ENCODE measurements around the gene EPX.
A peak's percentile ranks its signal among the peaks of the same experiment; 100 is the strongest.

EPX gene

DNA sequence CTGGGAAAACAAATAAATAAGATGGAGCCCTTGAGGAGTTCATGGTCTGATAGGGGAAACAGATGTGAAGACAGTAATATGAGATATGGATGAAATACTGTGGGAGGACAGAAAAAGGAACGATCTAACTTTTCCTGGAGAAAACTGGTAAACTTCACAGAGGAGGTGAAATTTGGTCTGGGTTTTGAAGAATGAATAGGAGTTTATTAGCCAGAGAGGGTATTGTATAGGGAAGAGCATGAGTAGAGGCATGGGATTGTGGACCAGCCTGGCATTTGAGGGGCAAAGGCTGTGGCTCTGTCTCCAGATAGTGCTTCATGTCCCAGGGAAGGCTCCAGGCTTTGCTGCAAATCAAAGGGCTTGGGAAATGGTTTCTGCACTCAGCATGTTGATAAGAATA is 47.5 kb downstream of the EPX start:
- ChIA-PET CTCF (interaction anchor here (0.5 kb wide), 1 partner anchor 45 kb away, joined by 4 read pairs; no protein-coding TSS in a partner anchor), POLR2A (no interaction called here)
- Histone ChIP-seq H3K4me3 (ENCODE audit: low read depth, low read length) (no peak overlapping the region), H3K4me1 (ENCODE audit: control insufficient read depth, insufficient read depth, low read length) (no peaks in the 10 kb centered on the region; the same call in 1 of the 2 replicates), H3K27ac (ENCODE audit: extremely low read depth, low read depth, low read length) (no peak overlapping the region), H3K9me3 (ENCODE audit: control insufficient read depth, insufficient read depth, low read depth, low read length) (no peaks in the 10 kb centered on the region), H3K36me3 (ENCODE audit: control insufficient read depth in 2 of 2, insufficient read depth in 1 of 2, low read length in 2 of 2) (no peaks in the 10 kb centered on the region)
- TF ChIP-seq ZBTB20 (tag by site-specific recombination; IDR thresholded peaks at IDR 0.05) (no peak), ZNF157 (tag by site-specific recombination; IDR thresholded peaks at IDR 0.05) (no peak), ZFP3 (tag by site-specific recombination; IDR thresholded peaks at IDR 0.05; ENCODE audit: low read depth) (peak; percentile 84), ZEB2 (tag by site-specific recombination; IDR thresholded peaks at IDR 0.05) (no peak), ZNF112 (tag by site-specific recombination; IDR thresholded peaks at IDR 0.05) (no peak), ZNF132 (tag by site-specific recombination; IDR thresholded peaks at IDR 0.05; ENCODE audit: borderline replicate concordance) (no peak), SCRT1 (tag by site-specific recombination; IDR thresholded peaks at IDR 0.05; ENCODE audit: borderline replicate concordance) (no peak), ZNF549 (tag by site-specific recombination; IDR thresholded peaks at IDR 0.05) (no peak)
- TF ChIP-seq, protein P1, sequence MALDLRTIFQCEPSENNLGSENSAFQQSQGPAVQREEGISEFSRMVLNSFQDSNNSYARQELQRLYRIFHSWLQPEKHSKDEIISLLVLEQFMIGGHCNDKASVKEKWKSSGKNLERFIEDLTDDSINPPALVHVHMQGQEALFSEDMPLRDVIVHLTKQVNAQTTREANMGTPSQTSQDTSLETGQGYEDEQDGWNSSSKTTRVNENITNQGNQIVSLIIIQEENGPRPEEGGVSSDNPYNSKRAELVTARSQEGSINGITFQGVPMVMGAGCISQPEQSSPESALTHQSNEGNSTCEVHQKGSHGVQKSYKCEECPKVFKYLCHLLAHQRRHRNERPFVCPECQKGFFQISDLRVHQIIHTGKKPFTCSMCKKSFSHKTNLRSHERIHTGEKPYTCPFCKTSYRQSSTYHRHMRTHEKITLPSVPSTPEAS (tag by site-specific recombination; IDR thresholded peaks at IDR 0.05): no peak

DNA sequence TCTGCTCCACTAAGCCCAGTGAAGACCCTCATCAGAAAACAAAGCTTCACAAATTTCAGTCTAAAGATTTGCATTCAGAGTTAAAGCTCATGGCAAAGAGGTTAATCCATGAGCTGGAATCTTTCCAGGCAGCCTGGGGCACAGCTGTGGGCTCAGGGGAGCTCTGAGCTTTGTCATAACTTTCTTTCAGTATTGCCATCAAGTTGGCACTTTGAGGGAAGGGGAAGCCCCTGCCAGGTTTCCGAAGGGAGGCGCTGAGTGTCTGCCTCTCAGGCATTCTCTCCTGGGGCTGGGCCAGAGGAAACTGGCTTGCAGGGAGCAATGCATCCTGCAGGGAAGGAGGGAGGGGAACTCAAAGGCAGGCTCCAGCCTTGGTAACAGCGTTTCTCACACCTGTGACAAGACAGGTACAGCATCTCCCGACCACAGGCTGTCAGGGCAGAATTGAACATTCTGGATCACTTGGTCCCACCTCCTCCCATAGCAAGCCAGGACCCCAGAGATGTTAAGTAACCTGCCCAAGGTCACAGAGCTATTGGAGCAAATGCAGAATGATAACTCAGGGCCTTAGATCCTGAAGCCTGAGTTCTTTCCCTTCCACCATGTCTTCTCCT is 49.8 kb downstream of the EPX start:
- H3K27ac ChIP-seq (ENCODE audit: extremely low read depth, low read depth, low read length): no peak overlapping the region
- TF ChIP-seq, protein P2, sequence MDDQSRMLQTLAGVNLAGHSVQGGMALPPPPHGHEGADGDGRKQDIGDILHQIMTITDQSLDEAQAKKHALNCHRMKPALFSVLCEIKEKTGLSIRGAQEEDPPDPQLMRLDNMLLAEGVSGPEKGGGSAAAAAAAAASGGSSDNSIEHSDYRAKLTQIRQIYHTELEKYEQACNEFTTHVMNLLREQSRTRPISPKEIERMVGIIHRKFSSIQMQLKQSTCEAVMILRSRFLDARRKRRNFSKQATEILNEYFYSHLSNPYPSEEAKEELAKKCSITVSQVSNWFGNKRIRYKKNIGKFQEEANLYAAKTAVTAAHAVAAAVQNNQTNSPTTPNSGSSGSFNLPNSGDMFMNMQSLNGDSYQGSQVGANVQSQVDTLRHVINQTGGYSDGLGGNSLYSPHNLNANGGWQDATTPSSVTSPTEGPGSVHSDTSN (CRISPR knock-in tag; IDR thresholded peaks at IDR 0.05): no peak
- TF ChIP-seq ZIC2 (tag by site-specific recombination; IDR thresholded peaks at IDR 0.05): 0 out of 2 replicates have a peak, but pooled peaks have one; percentile 23
- TF ChIP-seq ZNF341 (tag by site-specific recombination; IDR thresholded peaks at IDR 0.05; ENCODE audit: low read depth): no peak
- TF ChIP-seq ZNF654 (tag by site-specific recombination; IDR thresholded peaks at IDR 0.05; ENCODE audit: low read depth): no peak
- H3K36me3 ChIP-seq (ENCODE audit: control insufficient read depth in 2 of 2, insufficient read depth in 1 of 2, low read length in 2 of 2): no peaks in the 10 kb centered on the region
- ChIA-PET POLR2A (no interaction called here), CTCF (interaction anchor here (0.6 to 1.3 kb wide), 4 partner anchors 8 to 300 kb away, joined by 3 to 5 read pairs (median 3); partner anchors contain the start of gene MKS1)
- no peaks in the 10 kb centered on the region; the same call in 1 of the 2 replicates for H3K4me1 ChIP-seq (ENCODE audit: control insufficient read depth, insufficient read depth, low read length)
- H3K4me3 ChIP-seq (ENCODE audit: low read depth, low read length): no peak overlapping the region
- no peaks in the 10 kb centered on the region for H3K9me3 ChIP-seq (ENCODE audit: control insufficient read depth, insufficient read depth, low read depth, low read length)

DNA sequence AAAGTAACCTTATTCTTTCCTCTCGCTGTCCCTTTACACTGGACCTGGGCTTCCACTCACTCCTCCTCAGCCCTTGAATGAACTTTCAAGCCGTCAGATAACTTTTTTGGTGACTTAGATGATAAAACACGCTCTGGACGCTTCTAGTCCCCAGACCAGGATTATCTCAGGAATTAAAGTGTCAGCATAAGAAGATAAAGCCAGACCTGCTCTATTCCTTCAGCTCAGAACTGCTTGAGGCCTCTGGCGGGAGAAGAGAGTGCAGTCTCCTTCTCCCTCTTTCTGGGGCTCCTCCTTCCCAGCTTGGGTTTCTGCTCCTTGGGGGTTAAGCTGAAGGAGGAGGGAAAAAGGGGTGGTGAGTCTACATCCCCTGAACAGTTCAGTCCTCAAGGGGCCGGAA is 52.4 kb downstream of the EPX start:
- TF ChIP-seq ZNF354C (tag by site-specific recombination; IDR thresholded peaks at IDR 0.05; ENCODE audit: borderline replicate concordance, low read depth) (no peak), ZNF623 (tag by site-specific recombination; IDR thresholded peaks at IDR 0.05) (no peak)
- CTCF ChIA-PET: interaction anchor here (0.6 to 0.7 kb wide), 3 partner anchors 34 to 297 kb away, joined by 3 read pairs; no protein-coding TSS in a partner anchor

DNA sequence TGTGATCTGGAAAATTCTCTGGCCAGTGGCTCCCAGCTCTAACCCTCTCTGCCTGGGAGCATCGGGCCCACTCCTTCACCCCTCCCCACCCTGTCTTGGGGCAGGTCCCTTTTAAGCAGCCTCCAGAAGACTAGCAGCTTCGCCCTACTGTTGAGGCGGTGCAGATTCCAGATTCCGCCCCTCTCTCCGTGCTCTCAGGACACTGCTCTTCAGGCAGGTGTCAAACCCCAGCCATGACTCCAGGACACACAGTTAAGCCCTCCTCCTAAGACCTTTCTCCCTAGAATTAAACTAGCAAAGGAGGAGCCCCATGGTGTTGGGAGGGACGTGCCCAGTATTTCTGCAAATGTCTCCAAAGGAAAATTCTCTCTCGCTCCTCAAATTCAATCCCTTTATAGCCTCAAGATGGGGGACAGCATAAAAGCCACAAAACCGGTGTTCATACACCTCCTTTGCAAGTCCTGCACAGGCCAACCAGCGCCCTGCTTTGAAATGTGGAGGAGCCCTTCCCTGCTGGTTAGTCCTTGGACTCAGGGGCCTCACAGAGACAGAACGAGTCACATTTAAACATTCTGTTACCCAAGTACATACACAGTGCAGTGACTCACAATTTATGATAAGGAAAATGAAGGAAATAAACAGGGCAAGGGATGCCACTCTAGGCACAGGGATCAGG is 53.0 kb downstream of the EPX start:
- no peaks in the 10 kb centered on the region for H3K9me3 ChIP-seq (ENCODE audit: control insufficient read depth, insufficient read depth, low read depth, low read length)
- no peak overlapping the region for H3K4me3 ChIP-seq (ENCODE audit: low read depth, low read length)
- ChIA-PET POLR2A (no interaction called here), CTCF (interaction anchor here (0.6 kb wide), 1 partner anchor 71 kb away, joined by 3 read pairs; no protein-coding TSS in a partner anchor)
- no peaks in the 10 kb centered on the region for H3K36me3 ChIP-seq (ENCODE audit: control insufficient read depth in 2 of 2, insufficient read depth in 1 of 2, low read length in 2 of 2)
- H3K27ac ChIP-seq (ENCODE audit: extremely low read depth, low read depth, low read length): no peak overlapping the region
- H3K4me1 ChIP-seq (ENCODE audit: control insufficient read depth, insufficient read depth, low read length): no peaks in the 10 kb centered on the region
- TF ChIP-seq ZNF169 (tag by site-specific recombination; IDR thresholded peaks at IDR 0.05): no peak
- TF ChIP-seq ZFP69B (tag by site-specific recombination; IDR thresholded peaks at IDR 0.05): peak; percentile 42; the same call in 1 of the 2 replicates
- TF ChIP-seq ZNF416 (tag by site-specific recombination; IDR thresholded peaks at IDR 0.05): no peak
- no peak for TF ChIP-seq ZNF549 (tag by site-specific recombination; IDR thresholded peaks at IDR 0.05)

More for the DNA sequence above, 52.4 kb downstream of the EPX start:
- H3K9me3 ChIP-seq (ENCODE audit: control insufficient read depth, insufficient read depth, low read depth, low read length): no peaks in the 10 kb centered on the region
- H3K4me3 ChIP-seq (ENCODE audit: low read depth, low read length): no peak overlapping the region
- H3K4me1 ChIP-seq (ENCODE audit: control insufficient read depth, insufficient read depth, low read length): no peaks in the 10 kb centered on the region
- no peak overlapping the region for H3K27ac ChIP-seq (ENCODE audit: extremely low read depth, low read depth, low read length)
- POLR2A ChIA-PET: no interaction called here
- H3K36me3 ChIP-seq (ENCODE audit: control insufficient read depth in 2 of 2, insufficient read depth in 1 of 2, low read length in 2 of 2): no peaks in the 10 kb centered on the region
